ENCODE data around the gene ZNF600. TPM values are rescaled to one million over a fixed set of nuclear protein-coding genes. Genes with fewer than 3 reads are reported as not detected.
"Not testable (repeated sequence)": the region's sequence is repeated elsewhere in the genome, so short reads cannot be mapped to it uniquely, and the experiment has no call there.

ZNF600 gene
- total RNA-seq, 2 experiments from 2014 or later, result 17.5 to 20.8 TPM

DNA sequence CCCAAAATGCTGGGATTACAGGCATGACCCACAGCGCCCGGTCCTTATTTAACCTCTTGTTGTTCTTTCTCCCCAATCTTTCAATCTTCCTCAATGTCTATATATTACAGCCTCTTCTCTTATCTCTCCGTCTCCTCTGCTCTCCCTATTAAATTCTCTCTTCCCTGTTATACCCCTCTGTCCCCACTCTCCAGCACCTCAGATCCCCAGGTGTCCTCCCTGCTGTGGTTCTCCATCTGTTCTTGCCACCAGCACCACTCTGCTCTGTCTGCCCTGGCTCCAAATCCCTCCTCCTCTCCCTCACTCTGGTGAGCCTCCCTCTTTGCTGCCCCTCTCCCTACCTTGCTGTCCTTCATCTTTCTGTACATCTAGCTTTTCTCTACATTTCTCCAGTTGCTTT, 1.1 kb downstream of the ZNF600 start:
- Mint-ChIP-seq H3K4me1 (peaks cover 28% of the 10 kb centered on the region), H3K4me3 (peak overlapping the region; percentile 88), H3K9me3 (peaks cover 35% of the 10 kb centered on the region), H3K27ac (no peak overlapping the region), H3K27me3 (no peaks in the 10 kb centered on the region), H3K36me3 (ENCODE audit: low read depth) (peaks cover 50% of the 10 kb centered on the region)
- POLR2A ChIA-PET, result no interaction called here
- CTCF ChIA-PET, result no interaction called here
- DNase-seq, result no peak

- H3K27ac Mint-ChIP-seq, result not testable (repeated sequence)
- H3K36me3 Mint-ChIP-seq (ENCODE audit: low read depth), result peaks cover 70% of the 10 kb centered on the region
Measured at GRCh38 chr19:52782864-52783263, 3.7 kb downstream of the ZNF600 start.

DNA sequence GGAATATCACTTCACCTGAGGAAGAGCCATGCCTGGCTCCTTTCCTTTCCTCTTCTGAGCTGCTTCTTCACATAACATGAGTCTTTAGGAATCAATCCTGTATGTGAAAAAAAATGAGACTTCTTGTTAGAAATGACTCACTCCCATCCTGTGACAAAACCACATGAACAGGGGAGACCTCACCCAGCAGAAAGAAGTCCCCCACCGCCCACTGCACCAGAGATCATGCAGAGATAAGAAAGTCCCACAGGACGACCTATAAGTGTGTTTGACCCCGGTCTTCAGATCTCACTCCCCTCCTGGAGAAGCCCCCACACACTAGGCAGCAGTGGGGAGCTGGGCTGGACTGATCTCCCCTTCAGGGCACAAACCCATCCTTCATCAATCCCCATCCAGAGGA, 7.8 kb downstream of the ZNF600 start:
- DNase-seq, result peak; percentile 18
- Mint-ChIP-seq H3K9me3 (peaks cover 30% of the 10 kb centered on the region), H3K27me3 (no peaks in the 10 kb centered on the region), H3K4me3 (no peak overlapping the region), H3K36me3 (ENCODE audit: low read depth) (peaks cover 86% of the 10 kb centered on the region), H3K27ac (peak overlapping the region; percentile 31), H3K4me1 (peaks cover 21% of the 10 kb centered on the region)
- POLR2A ChIA-PET, result no interaction called here
- CTCF ChIA-PET, result no interaction called here

More at GRCh38 chr19:52782864-52783263, 3.7 kb downstream of the ZNF600 start:
- POLR2A ChIA-PET, H3K4me3 Mint-ChIP-seq, DNase-seq, H3K27me3 Mint-ChIP-seq: not testable (repeated sequence)
- CTCF ChIA-PET, result interaction anchor here (0.6 kb wide), 1 partner anchor 264 kb away, joined by 3 read pairs; no protein-coding TSS in a partner anchor
- Mint-ChIP-seq H3K9me3 (peaks cover 39% of the 10 kb centered on the region), H3K4me1 (peaks cover 45% of the 10 kb centered on the region)

GRCh38 chr19:52756447-52756846, 30.1 kb downstream of the ZNF600 start:
- CTCF ChIA-PET; H3K4me3 Mint-ChIP-seq; POLR2A ChIA-PET; H3K36me3 Mint-ChIP-seq (ENCODE audit: low read depth); H3K27ac Mint-ChIP-seq; H3K27me3 Mint-ChIP-seq; DNase-seq; H3K4me1 Mint-ChIP-seq: not testable (repeated sequence)
- peaks cover 35% of the 10 kb centered on the region for H3K9me3 Mint-ChIP-seq

DNA sequence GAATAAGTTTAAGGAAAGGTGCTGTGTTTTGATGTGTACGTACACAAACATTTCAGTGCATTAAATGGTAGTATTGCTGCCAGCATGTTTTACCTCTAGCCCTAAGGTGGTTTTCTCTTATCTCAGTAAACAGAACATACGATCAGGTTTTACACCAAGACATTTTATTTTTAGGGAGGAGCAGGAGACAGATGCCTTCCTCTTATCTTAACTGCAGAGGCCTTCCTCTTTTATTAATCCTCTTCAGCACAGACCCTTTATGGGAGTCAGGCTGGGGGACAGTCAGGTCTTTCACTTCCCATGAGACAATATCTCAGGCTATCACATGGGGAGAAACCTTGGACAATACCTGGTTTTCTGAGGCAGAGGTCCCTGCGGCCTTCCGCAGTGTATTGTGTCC, 36.8 kb downstream of the ZNF600 start:
- H3K36me3 Mint-ChIP-seq (ENCODE audit: low read depth), result no peaks in the 10 kb centered on the region
- no peaks in the 10 kb centered on the region for H3K27me3 Mint-ChIP-seq
- CTCF ChIA-PET, result no interaction called here

GRCh38 chr19:52748336-52748950, 38.1 kb downstream of the ZNF600 start:
- Mint-ChIP-seq H3K27me3 (no peaks in the 10 kb centered on the region), H3K36me3 (ENCODE audit: low read depth) (peaks cover 3% of the 10 kb centered on the region), H3K27ac (no peak overlapping the region), H3K9me3 (peaks cover 20% of the 10 kb centered on the region), H3K4me3 (no peak overlapping the region), H3K4me1 (peaks cover 6% of the 10 kb centered on the region)
- no peak for DNase-seq
- POLR2A ChIA-PET, result no interaction called here
- CTCF ChIA-PET, result no interaction called here

More for the DNA sequence above, 36.8 kb downstream of the ZNF600 start:
- POLR2A ChIA-PET, result no interaction called here
- no peak overlapping the region for H3K4me3 Mint-ChIP-seq
- peaks cover 6% of the 10 kb centered on the region for H3K4me1 Mint-ChIP-seq
- DNase-seq, result no peak
- no peak overlapping the region for H3K27ac Mint-ChIP-seq
- H3K9me3 Mint-ChIP-seq, result peaks cover 18% of the 10 kb centered on the region

- H3K27ac Mint-ChIP-seq; POLR2A ChIA-PET; CTCF ChIA-PET; H3K27me3 Mint-ChIP-seq; H3K36me3 Mint-ChIP-seq (ENCODE audit: low read depth); DNase-seq; H3K4me3 Mint-ChIP-seq: not testable (repeated sequence)
- H3K4me1 Mint-ChIP-seq, result peaks cover 24% of the 10 kb centered on the region
- H3K9me3 Mint-ChIP-seq, result peaks cover 35% of the 10 kb centered on the region
Measured at GRCh38 chr19:52745919-52746318, 40.7 kb downstream of the ZNF600 start.

- Mint-ChIP-seq H3K27ac (no peak overlapping the region), H3K4me3 (no peak overlapping the region), H3K27me3 (no peaks in the 10 kb centered on the region), H3K36me3 (ENCODE audit: low read depth) (peaks cover 12% of the 10 kb centered on the region), H3K9me3 (peaks cover 53% of the 10 kb centered on the region), H3K4me1 (peaks cover 24% of the 10 kb centered on the region)
- no peak for DNase-seq
- ChIA-PET CTCF (no interaction called here), POLR2A (no interaction called here)
Measured at GRCh38 chr19:52743091-52743490, 43.5 kb downstream of the ZNF600 start.

DNA sequence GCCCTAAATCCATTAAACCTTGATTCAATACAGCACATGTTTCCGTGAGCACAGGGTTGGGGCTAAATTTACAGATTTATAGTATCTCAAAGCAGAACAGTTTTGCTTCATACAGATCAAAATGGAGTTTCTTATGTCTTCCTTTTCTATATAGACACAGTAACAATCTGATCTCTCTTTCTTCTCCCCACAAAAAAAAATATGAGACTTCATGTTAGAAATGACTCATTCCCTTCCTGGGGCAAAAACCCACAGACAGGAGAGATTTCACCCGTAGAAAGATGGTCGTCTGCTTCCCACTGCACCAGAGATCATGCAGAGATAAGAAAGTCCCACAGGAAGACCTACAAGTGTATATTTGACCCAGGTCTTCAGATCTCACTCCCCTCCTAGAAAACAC, 44.1 kb downstream of the ZNF600 start:
- CTCF ChIA-PET, result no interaction called here
- Mint-ChIP-seq H3K9me3 (peaks cover 53% of the 10 kb centered on the region), H3K27me3 (no peaks in the 10 kb centered on the region), H3K4me1 (peaks cover 24% of the 10 kb centered on the region), H3K27ac (peak overlapping the region; percentile 43), H3K36me3 (ENCODE audit: low read depth) (peaks cover 12% of the 10 kb centered on the region), H3K4me3 (no peak overlapping the region)
- POLR2A ChIA-PET, result no interaction called here
- DNase-seq, result no peak

- CTCF ChIA-PET, result no interaction called here
- no peak for DNase-seq
- Mint-ChIP-seq H3K4me1 (peaks cover 24% of the 10 kb centered on the region), H3K9me3 (peaks cover 55% of the 10 kb centered on the region), H3K27ac (no peak overlapping the region), H3K4me3 (no peak overlapping the region), H3K36me3 (ENCODE audit: low read depth) (peaks cover 12% of the 10 kb centered on the region), H3K27me3 (no peaks in the 10 kb centered on the region)
- POLR2A ChIA-PET, result no interaction called here
Measured at GRCh38 chr19:52741951-52742485, 44.6 kb downstream of the ZNF600 start.

GRCh38 chr19:52741371-52741770, 45.2 kb downstream of the ZNF600 start:
- H3K4me3 Mint-ChIP-seq, H3K27ac Mint-ChIP-seq, DNase-seq, POLR2A ChIA-PET, H3K27me3 Mint-ChIP-seq, CTCF ChIA-PET: not testable (repeated sequence)
- Mint-ChIP-seq H3K9me3 (peaks cover 55% of the 10 kb centered on the region), H3K36me3 (ENCODE audit: low read depth) (peaks cover 12% of the 10 kb centered on the region), H3K4me1 (peaks cover 24% of the 10 kb centered on the region)

- CTCF ChIA-PET, result no interaction called here
- no peak for DNase-seq
Measured at GRCh38 chr19:52739576-52739975, 47.0 kb downstream of the ZNF600 start.

DNA sequence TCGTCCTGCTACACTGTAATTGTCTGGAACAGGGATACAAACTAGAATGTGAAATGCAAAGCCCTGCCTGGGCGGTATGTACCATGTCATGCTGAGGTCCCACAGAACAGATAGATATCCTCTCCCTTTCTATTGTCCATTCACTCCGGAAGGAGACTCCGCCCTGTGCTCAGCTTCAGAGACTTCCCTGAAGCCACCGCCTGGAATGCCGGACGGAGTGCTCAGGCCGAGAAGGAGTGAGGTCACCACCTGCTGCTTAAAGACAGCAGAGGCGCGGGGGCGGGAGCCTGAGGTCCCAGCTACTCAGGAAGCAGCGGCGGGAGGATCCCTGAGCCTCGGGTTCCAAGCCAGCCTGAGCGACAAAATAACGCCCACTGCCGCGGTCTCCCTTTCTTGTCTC, 50.9 kb downstream of the ZNF600 start:
- peaks cover 26% of the 10 kb centered on the region for H3K9me3 Mint-ChIP-seq
- peaks cover 23% of the 10 kb centered on the region for H3K4me1 Mint-ChIP-seq
- H3K36me3 Mint-ChIP-seq (ENCODE audit: low read depth), result peaks cover 34% of the 10 kb centered on the region
- POLR2A ChIA-PET, result no interaction called here
- peak overlapping the region; percentile 90 for H3K4me3 Mint-ChIP-seq
- no peak for DNase-seq
- no peaks in the 10 kb centered on the region for H3K27me3 Mint-ChIP-seq
- CTCF ChIA-PET, result interaction anchor here (0.6 kb wide), 1 partner anchor 255 kb away, joined by 3 read pairs; no protein-coding TSS in a partner anchor
- H3K27ac Mint-ChIP-seq, result peak overlapping the region; percentile 92

More at GRCh38 chr19:52739576-52739975, 47.0 kb downstream of the ZNF600 start:
- H3K9me3 Mint-ChIP-seq, result peaks cover 49% of the 10 kb centered on the region
- POLR2A ChIA-PET, result no interaction called here
- no peaks in the 10 kb centered on the region for H3K27me3 Mint-ChIP-seq
- peaks cover 29% of the 10 kb centered on the region for H3K4me1 Mint-ChIP-seq
- no peak overlapping the region for H3K27ac Mint-ChIP-seq
- no peak overlapping the region for H3K4me3 Mint-ChIP-seq
- peaks cover 18% of the 10 kb centered on the region for H3K36me3 Mint-ChIP-seq (ENCODE audit: low read depth)
